AG10803 (cell line): Measurements from ENCODE around the gene PNPLA6.

Experiments used
- DNase-seq: peaks from one replicate; pipeline ENCODE4 v3.0.0; 2010; ENCODE audit warnings: low read depth
- H3K4me3 ChIP-seq: 2 replicates; pipeline ENCODE4 v1.5.1; 2011; ENCODE audit warnings: mild to moderate bottlenecking, low read length, control low read depth
- TF ChIP-seq, protein P1 (sequence below): conservative IDR thresholded peaks from 2 replicates; pipeline ENCODE4 v1.5.1; 2011; ENCODE audit warnings: mild to moderate bottlenecking, low read length, control low read depth, inconsistent platforms

The PNPLA6 gene

DNA sequence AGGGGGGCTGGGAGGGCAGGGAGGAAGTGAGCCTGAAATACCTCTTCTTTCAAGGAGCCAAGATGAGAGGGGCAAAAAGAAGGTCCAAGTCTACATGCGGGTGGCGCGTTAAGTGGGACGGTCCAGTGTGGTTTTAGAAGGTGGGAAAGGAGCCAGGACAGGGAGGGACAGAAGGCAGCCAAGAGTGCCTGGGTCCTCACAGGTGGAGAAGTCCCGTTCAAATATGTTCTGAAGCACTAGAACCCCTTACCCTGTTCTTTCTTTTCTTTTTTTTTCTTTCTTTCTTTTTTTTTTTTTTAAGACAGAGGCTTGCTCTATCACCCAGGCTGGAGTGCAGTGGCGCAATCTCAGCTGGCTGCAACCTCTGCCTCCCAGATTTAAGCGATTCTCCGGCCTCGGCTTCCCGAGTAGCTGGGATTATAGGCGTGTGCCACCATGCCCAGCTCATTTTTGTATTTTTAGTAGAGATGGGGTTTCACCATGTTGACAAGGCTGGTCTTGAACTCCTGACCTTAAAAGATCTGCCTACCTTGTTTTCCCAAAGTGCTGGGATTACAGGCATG is 67.5 kb downstream of the PNPLA6 start:
- no peak overlapping the region for H3K4me3 ChIP-seq
- TF ChIP-seq, protein P1, sequence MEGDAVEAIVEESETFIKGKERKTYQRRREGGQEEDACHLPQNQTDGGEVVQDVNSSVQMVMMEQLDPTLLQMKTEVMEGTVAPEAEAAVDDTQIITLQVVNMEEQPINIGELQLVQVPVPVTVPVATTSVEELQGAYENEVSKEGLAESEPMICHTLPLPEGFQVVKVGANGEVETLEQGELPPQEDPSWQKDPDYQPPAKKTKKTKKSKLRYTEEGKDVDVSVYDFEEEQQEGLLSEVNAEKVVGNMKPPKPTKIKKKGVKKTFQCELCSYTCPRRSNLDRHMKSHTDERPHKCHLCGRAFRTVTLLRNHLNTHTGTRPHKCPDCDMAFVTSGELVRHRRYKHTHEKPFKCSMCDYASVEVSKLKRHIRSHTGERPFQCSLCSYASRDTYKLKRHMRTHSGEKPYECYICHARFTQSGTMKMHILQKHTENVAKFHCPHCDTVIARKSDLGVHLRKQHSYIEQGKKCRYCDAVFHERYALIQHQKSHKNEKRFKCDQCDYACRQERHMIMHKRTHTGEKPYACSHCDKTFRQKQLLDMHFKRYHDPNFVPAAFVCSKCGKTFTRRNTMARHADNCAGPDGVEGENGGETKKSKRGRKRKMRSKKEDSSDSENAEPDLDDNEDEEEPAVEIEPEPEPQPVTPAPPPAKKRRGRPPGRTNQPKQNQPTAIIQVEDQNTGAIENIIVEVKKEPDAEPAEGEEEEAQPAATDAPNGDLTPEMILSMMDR, result no peak
- no peak for DNase-seq

DNA sequence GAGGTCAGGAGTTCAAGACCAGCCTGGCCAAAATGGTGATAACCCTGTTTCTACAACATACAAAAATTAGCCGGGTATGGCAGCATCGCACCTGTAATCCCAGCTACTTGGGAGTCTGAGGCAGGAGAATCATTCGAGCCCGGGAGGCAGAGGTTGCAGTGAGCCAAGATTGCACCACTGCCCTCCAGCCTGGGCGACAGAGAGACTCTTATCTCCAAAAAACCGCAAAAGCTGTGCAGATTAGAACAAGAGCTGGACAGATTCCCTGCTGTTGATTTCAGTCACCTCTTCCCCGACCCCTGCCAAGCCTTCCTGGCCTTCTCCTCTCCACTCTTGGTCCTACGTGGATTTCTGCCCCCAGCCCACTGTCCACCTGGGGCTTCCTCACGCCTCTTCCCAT is 68.4 kb downstream of the PNPLA6 start:
- TF ChIP-seq, protein P1, result no peak
- H3K4me3 ChIP-seq, result no peak overlapping the region
- no peak for DNase-seq

DNA sequence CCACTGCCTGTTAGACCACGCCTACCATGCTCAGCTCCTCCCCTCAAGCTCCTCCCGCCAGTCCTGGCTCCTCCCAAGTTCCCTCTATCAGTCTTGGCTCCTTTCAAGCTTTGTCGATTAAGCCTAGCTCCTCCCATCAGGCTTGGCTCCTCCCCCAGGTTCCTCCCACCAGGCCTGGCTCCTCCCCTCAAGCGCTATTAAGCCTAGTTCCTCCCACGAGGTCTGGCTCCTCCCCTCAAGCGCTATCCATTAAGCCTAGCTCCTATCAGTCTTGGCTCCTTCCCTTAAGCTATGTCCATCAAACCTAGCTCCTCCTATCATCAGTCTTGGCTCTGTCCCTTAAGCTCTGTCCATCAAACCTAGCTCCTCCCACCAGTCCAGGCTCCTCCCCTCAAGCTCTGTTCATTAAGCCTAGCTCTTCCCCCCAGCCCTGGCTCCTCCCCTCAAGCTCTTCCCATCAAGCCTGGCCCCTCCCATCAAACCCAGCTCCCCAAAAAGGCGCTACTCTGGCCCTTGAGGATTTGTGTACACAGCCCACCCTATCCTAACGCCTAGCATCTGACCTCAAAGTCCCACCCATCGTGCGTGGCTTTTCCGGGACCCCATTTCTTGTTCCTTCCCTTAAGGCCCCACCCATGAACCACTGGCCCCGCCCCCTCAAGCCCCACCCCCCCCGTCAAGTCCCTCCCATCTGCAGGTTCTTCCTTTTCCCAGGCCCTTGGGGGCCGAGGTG is 70.1 kb downstream of the PNPLA6 start:
- H3K4me3 ChIP-seq, result no peak overlapping the region
- TF ChIP-seq, protein P1, result no peak
- no peak for DNase-seq

DNA sequence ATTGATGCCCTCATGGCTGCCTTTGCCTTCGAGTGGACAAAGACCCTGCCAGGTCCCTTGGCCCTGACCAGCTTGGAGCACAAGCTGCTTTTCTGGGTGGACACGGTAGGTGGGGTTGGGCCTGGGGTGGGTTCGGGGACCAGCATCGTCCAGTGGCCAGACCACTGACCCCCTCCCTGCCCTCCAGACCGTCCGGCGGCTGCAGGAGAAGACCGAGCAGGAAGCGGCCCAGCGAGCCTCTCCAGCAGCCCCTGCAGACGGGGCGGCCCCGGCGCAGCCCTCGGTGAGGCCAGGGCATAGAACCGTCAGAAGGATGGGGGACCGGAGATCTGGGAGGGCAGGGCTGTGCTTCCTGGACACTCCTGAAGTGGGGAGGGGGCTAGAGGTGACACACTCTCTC is 70.8 kb downstream of the PNPLA6 start:
- DNase-seq, result no peak
- TF ChIP-seq, protein P1, result no peak
- no peak overlapping the region for H3K4me3 ChIP-seq

DNA sequence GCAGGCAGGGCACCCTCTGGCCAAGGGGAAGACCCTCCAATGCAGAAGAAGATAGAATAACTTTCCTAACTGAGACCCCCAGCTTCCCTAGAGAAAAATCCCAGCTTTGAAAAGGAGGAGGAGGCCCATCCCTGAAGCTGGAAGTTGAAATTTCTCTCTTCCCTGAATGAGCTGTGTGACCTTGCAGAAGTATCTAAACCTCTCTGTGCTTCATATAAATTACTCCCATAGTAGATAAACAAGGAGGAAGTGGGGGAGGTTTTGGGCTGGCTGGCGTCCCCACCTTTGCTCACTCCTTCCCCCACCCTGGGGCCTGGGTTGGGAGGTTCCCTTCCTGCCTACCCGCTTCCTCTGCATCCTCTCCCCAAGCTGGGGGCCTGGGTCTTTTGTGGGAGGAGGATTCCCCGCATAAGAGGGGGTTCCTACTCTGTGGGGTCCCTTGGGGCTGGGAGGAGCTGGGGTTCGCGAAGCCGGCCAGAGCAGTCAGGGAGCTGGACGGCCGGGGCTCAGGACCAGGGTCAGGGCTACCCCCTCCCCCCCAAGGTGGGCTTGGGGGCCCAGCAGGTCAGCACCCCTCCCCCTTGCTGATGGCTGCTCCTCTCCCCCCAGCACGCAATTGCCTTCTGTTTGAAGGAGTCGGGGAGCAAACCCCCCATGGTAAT is 71.8 kb downstream of the PNPLA6 start:
- no peak overlapping the region for H3K4me3 ChIP-seq
- no peak for DNase-seq
- TF ChIP-seq, protein P1, result no peak

DNA sequence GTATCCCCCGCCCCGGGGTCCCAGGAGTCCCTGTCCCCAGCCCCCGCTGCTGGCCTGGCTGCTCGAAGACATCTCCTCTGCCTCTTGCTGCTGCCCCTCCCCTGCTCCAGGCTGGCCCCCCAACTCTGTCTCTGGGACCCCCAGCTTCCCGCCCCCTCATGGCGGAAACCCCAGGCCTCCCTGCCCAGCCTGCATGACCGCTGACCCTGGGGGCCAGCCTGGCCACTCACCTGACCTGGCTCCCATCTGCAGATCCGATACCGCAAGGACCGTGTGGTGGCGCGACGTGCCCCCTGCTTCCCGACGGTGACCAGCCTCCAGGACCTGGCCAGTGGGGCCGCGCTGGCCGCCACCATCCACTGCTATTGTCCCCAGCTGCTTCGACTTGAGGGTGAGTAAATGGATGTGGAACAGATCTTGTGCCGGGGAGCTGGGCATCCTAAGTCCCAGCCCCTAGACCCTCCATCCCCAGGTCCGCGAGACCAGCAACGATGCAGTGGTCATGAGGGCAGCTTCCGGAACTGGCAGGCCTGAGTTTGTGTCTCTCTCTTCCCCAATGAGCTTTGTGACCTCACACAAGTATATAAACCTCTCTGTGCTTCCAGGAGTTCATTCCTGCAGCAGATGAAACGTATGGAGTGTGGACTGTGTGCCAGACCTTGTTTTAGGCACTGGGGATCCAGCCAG is 72.5 kb downstream of the PNPLA6 start:
- TF ChIP-seq, protein P1, result no peak
- DNase-seq, result no peak
- no peak overlapping the region for H3K4me3 ChIP-seq
